Kidney (tissue), 14 donors: ENCODE results near the gene RAD21L1. TPM values are rescaled to one million over a fixed set of nuclear protein-coding genes. Genes with fewer than 3 reads are reported as not detected.

Source experiments
- DNase-seq, 5 donors: peaks; one replicate each; pipeline ENCODE4 v3.0.0-alpha.2; 2013 to 2020
- FAIRE-seq: peaks from 2 replicates; lab custom pipeline; 2012; peaks lifted over from hg19 to GRCh38; lab: Jason Lieb, UNC
- H3K27ac ChIP-seq, 2 donors: one replicate each; pipeline ENCODE4 v1.7.0; 2013; ENCODE audit warnings: low read depth in 2 of 2, low read length in 2 of 2, inconsistent platforms in 1 of 2
- H3K27me3 ChIP-seq: one replicate; pipeline ENCODE4 v1.7.1; 2013; ENCODE audit warnings: low read length, inconsistent platforms; ENCODE audit not compliant: control insufficient read depth, insufficient read depth
- H3K36me3 ChIP-seq, 3 donors: one replicate each; pipeline versions ENCODE4 v1.7.0 to v1.7.1; 2013; ENCODE audit warnings: low read length in 3 of 3, control low read depth in 1 of 3, inconsistent platforms in 1 of 3; ENCODE audit not compliant: insufficient read depth in 3 of 3, control insufficient read depth in 2 of 3
- H3K4me1 ChIP-seq, 3 donors: one replicate each; pipeline versions ENCODE4 v1.7.0 to v1.7.1; 2013; ENCODE audit warnings: low read length in 3 of 3, inconsistent platforms in 1 of 3, low read depth in 1 of 3; ENCODE audit not compliant: control insufficient read depth in 2 of 3, insufficient read depth in 2 of 3
- H3K4me3 ChIP-seq, 3 donors: one replicate each; pipeline versions ENCODE4 v1.7.0 to v1.8.1; 2013; ENCODE audit warnings: low read length in 3 of 3, control low read depth in 1 of 3, inconsistent platforms in 1 of 3
- H3K9ac ChIP-seq, 3 donors: one replicate each; pipeline versions ENCODE4 v1.7.0 to v1.7.1; 2013; ENCODE audit warnings: low read length in 3 of 3, control low read depth in 1 of 3, inconsistent platforms in 1 of 3
- H3K9me3 ChIP-seq, 3 donors: one replicate each; pipeline versions ENCODE4 v1.7.0 to v1.7.1; 2013; ENCODE audit warnings: low read length in 3 of 3, control low read depth in 1 of 3, inconsistent platforms in 1 of 3; ENCODE audit not compliant: control insufficient read depth in 2 of 3, insufficient read depth in 1 of 3
- intact Hi-C: fragments of 100-400 bp; cut with DNase I; formaldehyde crosslinking; loops from one replicate; pipeline ENCODE4 v1.11.1; 2022
- polyA plus RNA-seq: library from polyadenylated mRNA; stranded (reverse); fragments of 350-450 nt; fragmentation: Illumina TruSeq; extraction: RNeasy Lipid Tissue Mini Kit (QIAGEN cat#74804); gene quantifications from one replicate; pipeline ENCODE4 v1.2.3, GENCODE V29; 2014; ENCODE audit warnings: low read depth, low replicate concordance; ENCODE audit not compliant: insufficient read depth
- total RNA-seq: library from RNA; stranded (reverse); fragmentation: NEBNext Ultra II Directional; extraction: Animal tissue kit (Norgen Biotek cat#: 25700); gene quantifications from one replicate; pipeline ENCODE4 v1.2.1, GENCODE V29; 2021
- TF ChIP-seq, protein P1 (sequence below): IDR thresholded peaks from 3 replicates; pipeline ENCODE4 v1.5.1; 2012; ENCODE audit warnings: mild to moderate bottlenecking, moderate library complexity, borderline replicate concordance; ENCODE audit not compliant: insufficient read depth; ENCODE audit errors: extremely low read depth
- donor health status: control.
- donor health status: control.
- donor health status: control.
- donor health status: control.
- donor health status: control.
- donor health status: DM: yes; HTN: yes; CAD: no.
- donor health status: Normal renal cell carcinoma (clear cell type).

RAD21L1 gene
- total and polyA plus RNA-seq, 2 donors from 2014 or later = not detected

GRCh38 chr20:1291191-1291741, 65.4 kb downstream of the RAD21L1 start:
- Histone ChIP-seq H3K9ac (no peak overlapping the region), H3K4me1 (no peaks in the 10 kb centered on the region), H3K36me3 (no peaks in the 10 kb centered on the region), H3K9me3 (no peaks in the 10 kb centered on the region), H3K4me3 (no peak overlapping the region), H3K27ac (no peak overlapping the region), H3K27me3 (no peaks in the 10 kb centered on the region)
- no peak for FAIRE-seq
- intact Hi-C loops = no loop called here
- TF ChIP-seq, protein P1, sequence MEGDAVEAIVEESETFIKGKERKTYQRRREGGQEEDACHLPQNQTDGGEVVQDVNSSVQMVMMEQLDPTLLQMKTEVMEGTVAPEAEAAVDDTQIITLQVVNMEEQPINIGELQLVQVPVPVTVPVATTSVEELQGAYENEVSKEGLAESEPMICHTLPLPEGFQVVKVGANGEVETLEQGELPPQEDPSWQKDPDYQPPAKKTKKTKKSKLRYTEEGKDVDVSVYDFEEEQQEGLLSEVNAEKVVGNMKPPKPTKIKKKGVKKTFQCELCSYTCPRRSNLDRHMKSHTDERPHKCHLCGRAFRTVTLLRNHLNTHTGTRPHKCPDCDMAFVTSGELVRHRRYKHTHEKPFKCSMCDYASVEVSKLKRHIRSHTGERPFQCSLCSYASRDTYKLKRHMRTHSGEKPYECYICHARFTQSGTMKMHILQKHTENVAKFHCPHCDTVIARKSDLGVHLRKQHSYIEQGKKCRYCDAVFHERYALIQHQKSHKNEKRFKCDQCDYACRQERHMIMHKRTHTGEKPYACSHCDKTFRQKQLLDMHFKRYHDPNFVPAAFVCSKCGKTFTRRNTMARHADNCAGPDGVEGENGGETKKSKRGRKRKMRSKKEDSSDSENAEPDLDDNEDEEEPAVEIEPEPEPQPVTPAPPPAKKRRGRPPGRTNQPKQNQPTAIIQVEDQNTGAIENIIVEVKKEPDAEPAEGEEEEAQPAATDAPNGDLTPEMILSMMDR = no peak
- DNase-seq = peak in 1 of 5 donors; percentile 19

DNA sequence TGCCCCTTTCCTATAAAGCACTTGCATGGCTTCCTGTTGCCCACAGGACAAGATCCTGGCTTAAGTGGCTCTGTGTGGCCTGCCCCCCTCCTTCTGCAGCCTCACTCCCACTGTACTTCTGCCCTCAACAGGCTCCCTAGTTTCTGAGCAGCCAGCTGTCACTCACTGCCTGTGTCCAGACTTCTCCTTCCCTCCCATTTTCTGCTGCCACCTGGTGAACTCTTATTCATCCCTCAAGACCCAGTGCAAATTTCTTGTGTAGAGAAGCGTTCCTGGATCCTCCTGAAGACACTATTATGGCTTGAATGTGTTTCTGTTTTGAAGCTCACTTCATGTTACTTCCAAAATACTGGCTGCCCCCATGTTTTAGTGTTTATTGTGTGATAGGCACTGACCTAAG, 66.8 kb downstream of the RAD21L1 start:
- Histone ChIP-seq H3K9ac (no peak overlapping the region), H3K27me3 (no peaks in the 10 kb centered on the region), H3K27ac (no peak overlapping the region), H3K4me1 (no peaks in the 10 kb centered on the region), H3K4me3 (no peak overlapping the region), H3K36me3 (no peaks in the 10 kb centered on the region), H3K9me3 (no peaks in the 10 kb centered on the region)
- TF ChIP-seq, protein P1 = no peak
- FAIRE-seq (no peak), DNase-seq (no peak)
- intact Hi-C loops = no loop called here

DNA sequence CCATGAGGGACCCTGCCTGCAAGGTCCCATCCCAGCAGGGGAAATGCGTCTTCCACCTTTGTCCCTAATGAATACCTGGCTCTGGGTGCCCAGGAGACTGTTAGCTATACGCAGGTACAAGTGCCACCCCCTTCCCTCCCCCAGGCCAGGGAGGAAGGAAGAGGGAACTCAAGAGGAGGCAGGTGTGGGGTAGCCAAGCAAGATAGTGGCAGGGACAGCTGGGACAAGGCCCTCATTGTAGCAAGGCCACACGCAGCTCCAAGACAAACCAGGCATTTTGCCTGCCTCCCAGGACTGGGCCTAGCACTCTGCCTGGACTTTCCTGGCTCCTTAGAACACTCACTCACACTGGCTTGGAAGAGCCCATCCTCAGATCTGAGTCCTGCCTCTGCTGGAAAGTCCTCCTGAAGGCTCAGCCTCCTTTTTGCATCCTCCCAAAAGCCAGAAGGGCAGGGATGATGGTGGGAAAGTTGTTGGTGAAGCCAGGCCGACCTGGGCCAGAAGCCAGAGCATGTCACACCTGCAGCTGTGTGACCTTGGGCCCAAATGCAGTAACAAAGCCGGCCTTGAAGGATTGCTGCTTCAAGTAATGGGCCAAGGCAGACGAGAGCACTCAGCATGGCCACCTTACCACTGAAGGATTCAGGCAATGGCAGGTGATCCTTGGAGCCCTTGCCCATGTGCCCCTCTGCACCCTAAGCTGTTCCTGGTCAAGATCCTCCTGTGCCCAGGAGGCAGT, 68.0 kb downstream of the RAD21L1 start:
- TF ChIP-seq, protein P1 = no peak
- Histone ChIP-seq H3K4me1 (no peaks in the 10 kb centered on the region), H3K27ac (no peak overlapping the region), H3K9ac (no peak overlapping the region), H3K36me3 (no peaks in the 10 kb centered on the region), H3K4me3 (no peak overlapping the region), H3K9me3 (no peaks in the 10 kb centered on the region), H3K27me3 (no peaks in the 10 kb centered on the region)
- intact Hi-C loops = no loop called here
- FAIRE-seq (no peak), DNase-seq (peak in 1 of 5 donors; percentile 7)
